Activated T-helper 17 cell treated with anti-CD3 and anti-CD28 coated beads, Interleukin-2, amount 50 U/mL, for 72 hours (primary cell): Measurements from ENCODE around the gene CRIP1. TPM values are rescaled to one million over a fixed set of nuclear protein-coding genes. Genes with fewer than 3 reads are reported as not detected.
A peak's percentile ranks its signal among the peaks of the same experiment; 100 is the strongest.

Source experiments
- ATAC-seq: fragments of 150-1000 bp; cut with Tn5 transposase; replicated peaks from 2 replicates; pipeline ENCODE4 v1.10.0; 2021; ENCODE audit warnings: mild to moderate bottlenecking, moderate library complexity
- H3K27ac Mint-ChIP-seq: one replicate; pipeline ENCODE4 v1.8.0; 2022; ENCODE audit warnings: mixed read lengths
- H3K27me3 Mint-ChIP-seq: one replicate; pipeline ENCODE4 v1.8.0; 2022; ENCODE audit warnings: mixed read lengths
- H3K36me3 Mint-ChIP-seq: one replicate; pipeline ENCODE4 v1.8.0; 2022; ENCODE audit warnings: low read depth, mild to moderate bottlenecking, mixed read lengths
- H3K4me1 Mint-ChIP-seq: one replicate; pipeline ENCODE4 v1.8.0; 2022; ENCODE audit warnings: mixed read lengths
- H3K4me3 Mint-ChIP-seq: one replicate; pipeline ENCODE4 v1.8.0; 2022; ENCODE audit warnings: mild to moderate bottlenecking, mixed read lengths
- H3K9me3 Mint-ChIP-seq: one replicate; pipeline ENCODE4 v1.8.0; 2022; ENCODE audit warnings: mixed read lengths
- total RNA-seq, 2 donors: library from RNA; stranded (reverse); gene quantifications; one replicate each; pipeline ENCODE4 v1.2.3, GENCODE V29; 2022

CRIP1 gene
- total RNA-seq, 2 donors from 2014 or later = 271 to 358 TPM

DNA sequence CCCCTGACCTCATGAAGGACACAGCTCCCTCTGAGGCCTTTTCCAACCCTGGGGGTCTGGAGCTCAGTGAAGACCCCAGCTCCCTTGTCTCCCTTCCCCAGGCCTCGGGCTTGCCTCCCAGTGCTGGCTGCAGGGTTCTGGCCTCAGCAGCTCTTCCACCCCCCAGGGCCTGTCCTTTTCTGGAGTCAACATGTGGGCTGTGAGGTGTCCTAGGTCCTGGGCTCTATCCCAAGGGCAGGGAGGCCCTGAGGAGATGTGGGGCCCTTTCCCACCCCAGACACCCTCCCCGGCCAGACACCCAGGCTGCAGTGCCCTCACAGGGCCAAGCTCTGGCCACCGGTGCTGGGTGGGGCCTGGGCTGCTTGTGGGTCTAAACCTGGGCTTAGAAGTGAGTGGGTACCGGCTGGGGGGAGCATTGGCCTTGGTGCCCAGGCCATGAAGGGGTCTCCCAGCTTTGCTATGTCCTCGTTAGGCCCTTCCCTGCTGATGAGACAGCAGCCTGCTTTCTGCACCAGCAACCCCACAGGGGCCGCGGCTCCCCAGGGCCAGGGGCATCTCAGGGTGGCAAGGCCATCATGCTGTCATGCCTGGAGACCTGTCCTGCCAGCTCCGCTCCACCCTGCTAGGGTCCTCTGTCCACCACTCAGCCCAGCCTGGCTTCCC, 14.7 kb upstream of the CRIP1 start:
- Mint-ChIP-seq H3K9me3 (no peaks in the 10 kb centered on the region), H3K36me3 (no peaks in the 10 kb centered on the region), H3K4me3 (no peak overlapping the region), H3K4me1 (no peaks in the 10 kb centered on the region), H3K27ac (no peak overlapping the region), H3K27me3 (no peaks in the 10 kb centered on the region)
- no peak for ATAC-seq

- no peaks in the 10 kb centered on the region for H3K27me3 Mint-ChIP-seq
- H3K36me3 Mint-ChIP-seq = no peaks in the 10 kb centered on the region
- peaks cover 4% of the 10 kb centered on the region for H3K4me1 Mint-ChIP-seq
- ATAC-seq = no peak
- H3K9me3 Mint-ChIP-seq = no peaks in the 10 kb centered on the region
- H3K27ac Mint-ChIP-seq = no peak overlapping the region
- no peak overlapping the region for H3K4me3 Mint-ChIP-seq
These were observed 14.1 kb upstream of the CRIP1 start for GRCh38 chr14:105472486-105472991.

- H3K4me3 Mint-ChIP-seq = peak overlapping the region; percentile 38
These were observed 13.5 kb upstream of the CRIP1 start for GRCh38 chr14:105473033-105473676.

GRCh38 chr14:105473677-105474482, 12.8 kb upstream of the CRIP1 start:
- Mint-ChIP-seq H3K27me3 (no peaks in the 10 kb centered on the region), H3K4me1 (peaks cover 5% of the 10 kb centered on the region), H3K4me3 (peak overlapping the region; percentile 38), H3K36me3 (no peaks in the 10 kb centered on the region), H3K9me3 (no peaks in the 10 kb centered on the region), H3K27ac (no peak overlapping the region)
- ATAC-seq = peak; percentile 65

More at GRCh38 chr14:105473033-105473676, 13.5 kb upstream of the CRIP1 start:
- Mint-ChIP-seq H3K4me1 (peaks cover 5% of the 10 kb centered on the region), H3K27ac (no peak overlapping the region), H3K36me3 (no peaks in the 10 kb centered on the region), H3K9me3 (no peaks in the 10 kb centered on the region), H3K27me3 (no peaks in the 10 kb centered on the region)
- ATAC-seq = no peak

DNA sequence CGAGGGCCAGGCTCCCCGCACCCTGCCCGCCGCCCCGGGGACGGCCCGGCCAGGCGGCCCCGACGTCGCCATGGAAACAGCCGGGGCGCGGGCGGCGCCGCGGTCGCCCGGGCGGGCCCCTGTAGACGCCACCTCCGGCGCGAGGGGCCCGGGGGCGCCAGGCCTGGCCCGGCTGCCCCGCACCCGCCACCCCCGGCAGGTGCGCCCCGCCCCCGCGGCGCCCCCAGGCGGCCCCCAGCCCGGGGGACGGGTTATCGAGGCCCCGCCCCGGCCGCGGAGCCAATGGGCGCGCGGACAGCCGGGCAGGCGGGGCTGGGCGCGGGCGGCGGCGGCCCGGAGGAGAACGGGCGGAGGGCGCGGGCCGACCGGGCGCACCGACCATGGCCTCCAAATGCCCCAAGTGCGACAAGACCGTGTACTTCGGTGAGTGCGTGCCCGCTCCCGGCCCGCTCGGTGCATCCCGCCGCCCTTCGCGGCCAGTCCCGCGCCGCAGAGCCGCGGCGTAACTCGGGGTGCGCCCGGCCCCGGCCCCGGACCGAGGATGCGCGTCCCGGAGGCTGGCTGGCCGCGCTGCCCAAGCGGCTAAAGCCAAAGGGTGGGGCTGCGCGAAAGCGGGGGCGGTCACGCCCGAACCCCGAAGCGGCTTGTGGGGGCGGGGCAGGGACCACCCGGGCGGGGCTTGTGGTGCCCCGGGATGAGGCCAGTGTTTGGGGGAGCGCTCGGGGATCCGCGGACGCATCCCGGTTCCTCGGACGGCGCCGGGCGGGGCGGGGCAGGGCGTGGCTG, 12.0 kb upstream of the CRIP1 start, which contains the start of gene CRIP2:
Gene CRIP2 (plus strand): TSS at position 339 of the 786 bp plus-strand sequence. CDS start 42 bp downstream, at position 381.
- peak within 1 kb of the TSS; percentile 38 for H3K4me3 Mint-ChIP-seq
- peak; percentile 61 for ATAC-seq
- peaks cover 5% of the 10 kb centered on the region for H3K4me1 Mint-ChIP-seq
- no peaks in the 10 kb centered on the region for H3K9me3 Mint-ChIP-seq
- no peaks in the 10 kb centered on the region for H3K36me3 Mint-ChIP-seq
- H3K27me3 Mint-ChIP-seq = no peaks in the 10 kb centered on the region
- H3K27ac Mint-ChIP-seq = no peak within 1 kb of the TSS

GRCh38 chr14:105475269-105476096, 11.2 kb upstream of the CRIP1 start:
- H3K36me3 Mint-ChIP-seq = no peaks in the 10 kb centered on the region
- no peaks in the 10 kb centered on the region for H3K9me3 Mint-ChIP-seq
- peak overlapping the region; percentile 37 for H3K4me3 Mint-ChIP-seq
- no peaks in the 10 kb centered on the region for H3K27me3 Mint-ChIP-seq
- peaks cover 5% of the 10 kb centered on the region for H3K4me1 Mint-ChIP-seq
- no peak overlapping the region for H3K27ac Mint-ChIP-seq
- ATAC-seq = no peak

DNA sequence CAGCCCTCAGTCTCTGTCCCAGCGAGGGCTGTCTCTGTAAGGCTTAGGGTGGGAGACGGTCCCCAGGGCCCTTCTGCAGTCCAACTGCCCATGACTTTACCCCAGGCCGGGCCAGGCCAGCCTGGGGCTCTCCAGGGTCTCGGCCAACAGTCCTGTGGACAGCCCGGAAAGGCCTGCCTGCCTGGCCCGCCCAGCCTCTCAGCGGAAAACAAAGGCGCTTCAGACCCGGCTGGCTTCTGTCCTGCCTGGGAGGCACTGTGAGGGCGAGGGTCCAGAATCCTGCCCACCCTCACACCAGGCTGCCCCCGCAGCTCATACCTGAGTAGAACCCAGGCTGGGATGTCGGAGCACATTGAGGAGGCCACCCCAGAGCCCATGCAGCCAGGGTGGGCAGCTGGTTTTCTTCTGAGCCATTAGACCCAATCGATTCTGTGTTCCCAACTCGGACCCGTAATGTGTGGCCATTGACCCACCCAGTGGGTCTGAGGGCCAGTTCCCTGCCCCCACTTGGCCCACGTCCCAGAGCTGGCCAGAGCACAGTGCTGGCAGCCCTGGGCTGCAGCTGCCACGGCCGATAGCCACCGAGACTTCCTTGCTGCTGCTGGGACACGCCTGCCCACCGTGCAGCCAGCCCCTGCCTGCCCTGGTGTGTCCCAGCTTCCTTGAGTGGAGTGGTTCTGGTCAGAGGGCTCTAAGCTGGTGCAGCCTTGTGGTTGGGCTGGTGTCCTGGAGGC, 10.4 kb upstream of the CRIP1 start:
- Mint-ChIP-seq H3K4me1 (peaks cover 5% of the 10 kb centered on the region), H3K9me3 (no peaks in the 10 kb centered on the region), H3K36me3 (no peaks in the 10 kb centered on the region), H3K4me3 (peak overlapping the region; percentile 37), H3K27ac (no peak overlapping the region), H3K27me3 (no peaks in the 10 kb centered on the region)
- ATAC-seq = no peak

- no peaks in the 10 kb centered on the region for H3K36me3 Mint-ChIP-seq
- H3K4me1 Mint-ChIP-seq = peaks cover 7% of the 10 kb centered on the region
- no peak for ATAC-seq
- no peaks in the 10 kb centered on the region for H3K27me3 Mint-ChIP-seq
- H3K4me3 Mint-ChIP-seq = peak overlapping the region; percentile 14
- no peaks in the 10 kb centered on the region for H3K9me3 Mint-ChIP-seq
- no peak overlapping the region for H3K27ac Mint-ChIP-seq
These were observed 9.6 kb upstream of the CRIP1 start for GRCh38 chr14:105476831-105477659.

- Mint-ChIP-seq H3K27me3 (no peaks in the 10 kb centered on the region), H3K4me3 (peak overlapping the region; percentile 14), H3K9me3 (no peaks in the 10 kb centered on the region), H3K4me1 (peaks cover 13% of the 10 kb centered on the region), H3K36me3 (no peaks in the 10 kb centered on the region), H3K27ac (no peak overlapping the region)
- ATAC-seq = no peak
These were observed 8.9 kb upstream of the CRIP1 start for GRCh38 chr14:105477660-105478397.

DNA sequence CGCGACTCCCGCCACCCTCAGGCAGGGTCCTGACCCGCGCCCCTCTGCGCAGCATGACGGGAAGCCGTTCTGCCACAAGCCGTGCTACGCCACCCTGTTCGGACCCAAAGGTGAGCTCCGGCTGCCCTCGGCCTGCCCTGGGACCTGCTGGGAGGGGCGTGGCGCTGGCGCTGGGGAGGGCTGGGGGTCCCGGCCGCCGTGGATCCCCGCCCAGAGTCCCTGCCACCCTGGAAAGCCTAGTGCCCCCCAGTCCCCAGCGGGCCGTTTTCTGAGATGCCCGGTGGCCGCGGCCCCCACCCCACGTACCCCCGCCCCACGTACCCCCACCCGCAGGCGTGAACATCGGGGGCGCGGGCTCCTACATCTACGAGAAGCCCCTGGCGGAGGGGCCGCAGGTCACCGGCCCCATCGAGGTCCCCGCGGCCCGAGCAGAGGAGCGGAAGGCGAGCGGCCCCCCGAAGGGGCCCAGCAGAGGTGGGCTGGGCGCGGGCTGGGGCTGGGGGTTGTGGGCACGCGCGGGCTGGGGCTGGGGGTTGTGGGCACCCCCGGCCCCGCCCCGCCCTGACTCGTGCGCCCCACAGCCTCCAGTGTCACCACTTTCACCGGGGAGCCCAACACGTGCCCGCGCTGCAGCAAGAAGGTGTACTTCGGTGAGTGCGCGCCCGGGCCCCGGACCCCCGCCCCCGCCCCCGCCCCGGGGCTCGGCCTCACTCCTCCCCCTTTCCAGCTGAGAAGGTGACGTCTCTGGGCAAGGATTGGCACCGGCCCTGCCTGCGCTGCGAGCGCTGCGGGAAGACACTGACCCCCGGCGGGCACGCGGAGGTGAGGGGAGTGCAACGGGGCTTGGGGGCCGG, 8.1 kb upstream of the CRIP1 start:
- no peak for ATAC-seq
- no peaks in the 10 kb centered on the region for H3K36me3 Mint-ChIP-seq
- no peaks in the 10 kb centered on the region for H3K9me3 Mint-ChIP-seq
- no peaks in the 10 kb centered on the region for H3K27me3 Mint-ChIP-seq
- H3K4me3 Mint-ChIP-seq = no peak overlapping the region
- H3K27ac Mint-ChIP-seq = no peak overlapping the region
- peaks cover 13% of the 10 kb centered on the region for H3K4me1 Mint-ChIP-seq
